GM12892 (cell line): ENCODE data around the gene ZBTB39.
"Not testable (repeated sequence)": the region's sequence is repeated elsewhere in the genome, so short reads cannot be mapped to it uniquely, and the experiment has no call there.

Experiments used
- DNase-seq: peaks from one replicate; pipeline ENCODE4 v3.0.0; 2011; ENCODE audit not compliant: insufficient read length
- FAIRE-seq: peaks from 2 replicates; lab custom pipeline; 2011; peaks lifted over from hg19 to GRCh38; lab: Jason Lieb, UNC
- POLR2A ChIP-seq: IDR thresholded peaks from 2 replicates; pipeline ENCODE4 v1.6.1; 2011; ENCODE audit warnings: low read depth, low read length, control low read depth
- POLR2AphosphoS5 ChIP-seq: IDR thresholded peaks from 2 replicates; pipeline ENCODE4 v1.6.1; 2011; ENCODE audit warnings: low read depth, low read length, control low read depth
- TAF1 ChIP-seq: IDR thresholded peaks from 2 replicates; pipeline ENCODE4 v1.6.1; 2011; ENCODE audit warnings: low read depth, mild to moderate bottlenecking, control low read depth, low read length, borderline replicate concordance

The ZBTB39 gene

DNA sequence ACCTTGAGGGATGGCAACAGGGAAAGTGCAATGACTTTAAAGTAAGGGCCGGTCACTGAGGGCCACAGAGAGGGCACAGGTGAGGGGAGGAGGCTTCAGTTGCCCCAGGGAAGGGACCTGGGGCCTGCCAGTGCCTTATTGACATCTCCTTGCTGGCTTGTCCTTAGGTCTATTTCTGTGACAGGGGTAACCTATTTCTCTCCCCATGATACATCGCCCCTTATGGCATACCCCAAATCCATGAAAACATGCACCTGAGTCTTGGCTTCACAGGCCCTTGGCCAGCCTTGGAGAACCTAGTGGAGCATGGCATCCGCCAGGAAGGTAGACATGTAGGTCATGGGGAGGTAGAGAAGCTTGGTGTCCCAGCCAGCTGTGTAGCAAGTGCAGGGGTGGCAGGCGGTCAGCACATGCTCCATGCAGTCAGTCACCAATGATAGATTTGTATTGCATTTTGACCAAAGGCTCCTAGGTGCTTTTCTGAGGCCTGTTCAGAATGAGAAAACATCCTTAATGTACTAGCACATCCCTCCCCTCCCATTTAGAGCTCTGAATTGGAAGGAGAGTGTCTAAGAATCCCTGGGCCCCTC is 25.3 kb downstream of the ZBTB39 start:
- TF ChIP-seq POLR2A: no peak
- no peak for TF ChIP-seq POLR2AphosphoS5
- no peak for TF ChIP-seq TAF1
- DNase-seq: no peak
- FAIRE-seq: no peak

DNA sequence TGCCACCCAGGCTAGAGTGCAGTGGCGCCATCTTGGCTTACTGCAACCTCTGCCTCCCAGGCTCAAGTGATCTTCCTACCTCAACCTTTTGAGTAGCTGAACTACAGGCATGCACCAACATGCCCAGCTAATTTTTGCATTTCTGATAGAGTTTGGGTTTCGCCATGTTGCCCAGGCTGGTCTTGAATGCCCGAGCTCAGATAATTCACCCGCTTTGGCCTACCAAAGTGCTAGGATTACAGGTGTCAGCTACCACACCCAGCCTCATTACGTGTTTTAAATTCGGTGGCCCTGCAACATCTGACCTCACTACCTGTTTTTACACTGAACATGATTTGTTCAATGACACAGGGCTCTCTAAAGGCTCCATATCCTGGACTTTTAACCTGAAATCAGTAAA is 26.1 kb downstream of the ZBTB39 start:
- DNase-seq: no peak
- TF ChIP-seq POLR2AphosphoS5 (no peak), POLR2A (no peak), TAF1 (no peak)

DNA sequence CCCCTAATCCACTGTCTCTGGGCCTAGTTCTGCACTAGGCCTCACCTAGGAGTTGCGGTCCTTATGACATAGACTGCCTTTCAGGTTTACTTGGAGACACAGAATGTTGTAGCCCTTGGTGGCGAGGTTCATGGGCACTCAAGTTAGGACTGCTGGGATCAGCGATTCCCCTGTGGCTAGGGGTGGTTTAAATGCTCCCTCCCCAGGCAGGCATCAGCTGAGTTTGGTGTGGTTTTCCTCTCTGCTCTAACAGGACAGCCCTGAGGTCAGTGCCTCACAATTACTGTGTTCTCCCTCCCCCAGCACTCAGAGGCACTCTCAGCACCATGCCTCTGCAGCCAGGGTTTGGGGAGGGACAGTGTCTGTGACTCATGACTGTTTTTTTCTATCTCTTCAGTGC is 26.7 kb downstream of the ZBTB39 start:
- no peak for FAIRE-seq

More for the DNA sequence above, 26.1 kb downstream of the ZBTB39 start:
- FAIRE-seq: no peak

DNA sequence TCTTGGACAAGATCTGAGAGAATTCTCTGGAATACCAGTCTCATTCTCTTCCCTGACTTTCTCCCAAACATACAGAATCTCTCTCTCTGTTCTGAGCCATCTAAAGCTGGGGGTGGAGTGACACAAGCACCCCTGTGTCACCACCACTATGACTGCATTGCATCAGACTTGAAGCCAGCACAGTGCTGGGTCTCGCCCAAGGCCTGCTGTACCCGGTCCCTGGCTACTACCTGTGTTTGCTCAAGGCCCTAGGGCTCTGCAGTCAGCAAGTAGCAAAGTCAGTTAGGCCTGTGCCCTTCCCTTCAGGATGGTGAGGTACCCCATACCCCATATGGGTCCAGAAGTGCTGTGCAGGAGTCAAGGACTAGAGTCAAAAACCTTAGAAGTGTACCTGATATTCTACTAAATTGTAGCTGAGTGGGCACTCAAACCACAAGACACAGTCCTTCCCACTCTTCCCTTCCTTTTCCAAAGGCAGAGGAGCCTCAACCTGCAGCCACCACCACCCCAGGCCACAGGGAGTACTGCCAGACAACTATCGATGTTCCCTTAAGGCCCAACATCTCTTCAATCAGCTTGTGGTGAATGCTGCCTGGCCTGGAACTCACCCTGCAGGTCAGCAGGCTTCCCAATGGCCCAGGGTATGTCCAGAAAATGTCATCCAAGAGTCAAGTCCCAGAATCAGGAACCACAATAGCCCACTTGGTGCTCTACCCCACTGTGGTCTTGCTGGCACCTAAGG is 27.8 kb downstream of the ZBTB39 start:
- FAIRE-seq (no peak), DNase-seq (no peak)
- TF ChIP-seq POLR2A (no peak), POLR2AphosphoS5 (no peak), TAF1 (no peak)

More for the DNA sequence above, 26.7 kb downstream of the ZBTB39 start:
- DNase-seq: no peak
- TF ChIP-seq POLR2A (no peak), POLR2AphosphoS5 (no peak), TAF1 (no peak)

DNA sequence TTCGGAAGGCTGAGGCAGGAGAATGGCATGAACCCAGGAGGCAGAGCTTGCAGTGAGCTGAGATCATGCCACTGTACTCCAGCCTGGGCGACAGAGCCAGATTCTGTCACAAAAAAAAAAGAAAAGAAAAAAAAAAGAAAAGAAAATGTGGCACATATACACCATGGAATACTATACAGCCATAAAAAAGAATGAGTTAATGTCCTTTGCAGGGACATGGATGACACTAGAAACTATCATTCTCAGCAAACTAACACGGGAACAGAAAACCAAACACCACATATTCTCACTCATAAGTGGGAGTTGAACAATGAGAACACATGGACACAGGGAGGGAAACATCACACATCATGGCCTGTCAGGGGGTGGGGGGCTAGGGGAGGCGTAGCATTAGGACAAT is 29.0 kb downstream of the ZBTB39 start:
- FAIRE-seq, DNase-seq: not testable (repeated sequence)

DNA sequence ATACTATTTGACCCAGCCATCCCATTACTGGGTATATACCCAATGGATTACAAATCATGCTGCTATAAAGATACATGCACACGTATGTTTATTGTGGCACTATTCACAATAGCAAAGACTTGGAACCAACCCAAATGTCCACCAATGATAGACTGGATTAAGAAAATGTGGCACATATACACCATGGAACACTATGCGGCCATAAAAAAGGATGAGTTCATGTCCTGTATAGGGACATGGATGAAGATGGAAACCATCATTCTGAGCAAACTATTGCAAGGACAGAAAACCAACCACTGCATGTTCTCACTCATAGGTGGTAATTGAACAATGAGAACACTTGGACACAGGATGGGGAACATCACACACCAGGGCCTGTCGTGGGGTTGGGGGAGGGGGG is 32.1 kb downstream of the ZBTB39 start:
- not testable (repeated sequence) for DNase-seq

DNA sequence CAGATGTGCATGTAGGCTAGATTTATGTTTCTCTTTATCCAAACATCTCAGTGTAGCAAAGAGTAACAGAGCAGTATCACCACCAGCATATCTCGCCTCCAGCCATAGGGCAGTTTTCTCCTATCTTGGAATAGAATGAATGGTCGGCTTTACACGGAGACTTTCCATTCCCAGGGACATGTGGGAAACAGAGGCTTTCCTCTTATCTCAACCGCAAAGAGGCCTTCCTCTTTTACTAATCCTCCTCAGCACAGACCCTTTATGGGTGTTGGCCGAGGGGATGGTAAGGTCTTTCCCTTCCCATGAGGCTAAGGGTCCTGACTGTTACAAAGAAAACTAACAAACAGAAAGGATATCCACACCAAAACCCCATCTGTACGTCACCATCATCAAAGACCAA is 37.4 kb downstream of the ZBTB39 start:
- not testable (repeated sequence) for FAIRE-seq, DNase-seq

More for the DNA sequence above, 32.1 kb downstream of the ZBTB39 start:
- not testable (repeated sequence) for FAIRE-seq

DNA sequence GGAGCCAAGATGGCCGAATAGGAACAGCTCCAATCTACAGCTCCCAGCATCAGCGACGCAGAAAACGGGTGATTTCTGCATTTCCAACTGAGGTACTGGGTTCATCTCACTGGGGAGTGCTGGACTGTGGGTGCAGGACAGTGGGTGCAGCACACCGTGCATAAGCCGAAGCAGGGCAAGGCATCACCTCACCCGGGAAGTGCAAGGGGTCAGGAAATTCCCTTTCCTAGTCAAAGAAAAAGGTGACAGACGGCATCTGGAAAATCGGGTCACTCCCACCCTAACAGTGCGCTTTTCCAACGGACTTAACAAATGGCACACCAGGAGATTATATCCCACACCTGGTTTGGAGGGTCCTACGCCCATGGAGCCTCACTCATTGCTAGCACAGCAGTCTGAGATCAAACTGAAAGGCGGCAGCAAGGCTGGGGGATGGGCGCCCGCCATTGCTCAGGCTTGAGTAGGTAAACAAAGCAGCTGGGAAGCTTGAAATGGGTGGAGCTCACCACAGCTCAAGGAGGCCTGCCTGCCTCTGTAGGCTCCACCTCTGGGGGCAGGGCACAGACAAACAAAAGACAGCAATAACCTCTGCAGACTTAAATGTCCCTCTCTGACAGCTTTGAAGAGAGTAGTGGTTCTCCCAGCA is 40.2 kb downstream of the ZBTB39 start:
- FAIRE-seq, DNase-seq: not testable (repeated sequence)

DNA sequence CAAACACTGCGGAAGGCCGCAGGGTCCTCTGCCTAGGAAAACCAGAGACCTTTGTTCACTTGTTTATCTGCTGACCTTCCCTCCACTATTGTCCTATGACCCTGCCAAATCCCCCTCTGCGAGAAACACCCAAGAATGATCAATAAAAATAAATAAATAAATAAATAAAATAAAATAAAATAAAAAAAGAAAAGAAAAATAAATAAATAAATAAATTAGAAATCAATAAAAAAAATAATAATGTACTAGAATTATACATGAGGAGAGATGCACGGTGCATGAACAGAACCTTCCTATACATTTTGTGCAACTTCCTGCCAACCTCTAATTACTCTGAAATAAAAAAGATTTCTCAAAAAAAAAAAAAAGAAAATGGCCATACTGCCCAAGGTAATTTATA is 41.2 kb downstream of the ZBTB39 start:
- FAIRE-seq, DNase-seq: not testable (repeated sequence)

DNA sequence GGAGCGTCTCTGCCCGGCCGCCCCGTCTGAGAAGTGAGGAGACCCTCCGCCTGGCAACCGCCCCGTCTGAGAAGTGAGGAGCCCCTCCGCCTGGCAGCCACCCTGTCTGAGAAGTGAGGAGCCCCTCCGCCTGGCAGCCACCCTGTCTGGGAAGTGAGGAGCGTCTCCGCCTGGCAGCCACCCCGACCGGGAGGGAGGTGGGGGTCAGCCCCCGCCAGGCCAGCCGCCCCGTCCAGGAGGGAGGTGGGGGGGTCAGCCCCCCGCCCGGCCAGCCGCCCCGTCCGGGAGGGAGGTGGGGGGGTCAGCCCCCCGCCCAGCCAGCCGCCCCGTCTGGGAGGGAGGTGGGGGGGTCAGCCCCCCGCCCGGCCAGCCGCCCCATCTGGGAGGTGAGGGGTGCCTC is 42.8 kb downstream of the ZBTB39 start:
- not testable (repeated sequence) for DNase-seq, FAIRE-seq

DNA sequence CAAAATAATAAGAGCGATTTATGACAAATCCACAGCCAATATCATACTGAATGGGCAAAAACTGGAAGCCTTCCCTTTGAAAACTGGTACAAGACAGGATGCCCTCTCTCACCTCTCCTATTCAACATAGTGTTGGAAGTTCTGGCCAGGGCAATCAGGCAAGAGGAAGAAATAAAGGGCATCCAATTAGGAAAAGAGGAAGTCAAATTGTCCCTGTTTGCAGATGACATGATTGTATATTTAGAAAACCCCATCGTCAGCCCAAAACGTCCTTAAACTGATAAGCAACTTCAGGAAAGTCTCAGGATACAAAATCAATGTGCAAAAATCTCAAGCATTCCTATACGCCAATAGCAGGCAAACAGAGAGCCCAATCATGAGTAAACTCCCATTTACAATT is 44.1 kb downstream of the ZBTB39 start:
- FAIRE-seq, DNase-seq: not testable (repeated sequence)

DNA sequence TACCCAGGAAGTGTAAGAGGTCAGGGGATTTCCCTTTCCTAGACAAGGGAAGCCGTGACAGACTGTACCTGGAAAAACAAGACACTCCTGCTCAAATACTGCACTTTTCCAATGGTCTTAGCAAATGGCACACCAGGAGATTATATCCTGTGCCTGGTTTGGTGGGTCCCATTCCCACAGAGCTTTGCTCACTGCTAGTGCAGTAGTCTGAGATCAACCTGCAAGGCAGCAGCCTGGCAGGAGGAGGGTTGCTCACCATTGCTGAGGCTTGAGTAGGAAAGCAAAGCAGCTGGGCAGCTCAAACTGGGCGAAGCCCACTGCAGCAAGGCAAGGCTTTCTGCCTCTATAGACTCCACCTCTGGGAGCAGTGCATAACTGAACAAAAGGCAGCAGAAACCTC is 47.9 kb downstream of the ZBTB39 start:
- DNase-seq: no peak
- FAIRE-seq: no peak
- TF ChIP-seq POLR2AphosphoS5 (no peak), POLR2A (no peak), TAF1 (no peak)
